ENCODE measurements around the gene B4GALNT4.

GRCh38 chr11:381501-382072, 12.3 kb downstream of the B4GALNT4 start:
- no peak for TF ChIP-seq CTCF (IDR thresholded peaks at IDR 0.05)
- TF ChIP-seq POLR2A (IDR thresholded peaks at IDR 0.05), result no peak
